C4-2B (cell line): Measurements from ENCODE around the gene FRMD4A.

Source experiments
- ZFX ChIP-seq: fragments of 450-650 bp; IDR thresholded peaks from 2 replicates; pipeline ENCODE4 v1.6.1; 2017
- TF ChIP-seq, protein P1 (sequence below): fragments of 450-650 bp; conservative IDR thresholded peaks from 2 replicates; pipeline ENCODE4 v1.5.1; 2017; ENCODE audit warnings: mild to moderate bottlenecking

DNA sequence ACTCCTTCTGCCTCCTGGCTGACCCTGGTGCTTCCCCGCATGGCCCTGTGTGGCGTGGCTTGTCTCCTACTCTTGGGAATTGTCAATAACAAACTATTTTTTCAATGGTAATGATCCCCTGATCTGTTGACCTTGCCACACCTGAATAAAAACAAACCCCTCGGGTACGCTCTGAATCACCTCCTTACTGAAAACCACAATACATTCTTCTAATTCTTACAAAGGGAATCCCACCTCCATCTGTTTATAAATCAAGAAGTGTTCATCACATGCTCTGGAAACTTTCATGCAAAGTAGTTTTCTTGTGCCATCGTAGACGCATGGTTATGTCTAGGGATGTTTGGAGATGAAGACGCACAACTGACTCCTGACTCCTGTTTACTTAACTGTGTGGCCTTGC is 245.8 kb downstream of the FRMD4A start:
- TF ChIP-seq, protein P1, sequence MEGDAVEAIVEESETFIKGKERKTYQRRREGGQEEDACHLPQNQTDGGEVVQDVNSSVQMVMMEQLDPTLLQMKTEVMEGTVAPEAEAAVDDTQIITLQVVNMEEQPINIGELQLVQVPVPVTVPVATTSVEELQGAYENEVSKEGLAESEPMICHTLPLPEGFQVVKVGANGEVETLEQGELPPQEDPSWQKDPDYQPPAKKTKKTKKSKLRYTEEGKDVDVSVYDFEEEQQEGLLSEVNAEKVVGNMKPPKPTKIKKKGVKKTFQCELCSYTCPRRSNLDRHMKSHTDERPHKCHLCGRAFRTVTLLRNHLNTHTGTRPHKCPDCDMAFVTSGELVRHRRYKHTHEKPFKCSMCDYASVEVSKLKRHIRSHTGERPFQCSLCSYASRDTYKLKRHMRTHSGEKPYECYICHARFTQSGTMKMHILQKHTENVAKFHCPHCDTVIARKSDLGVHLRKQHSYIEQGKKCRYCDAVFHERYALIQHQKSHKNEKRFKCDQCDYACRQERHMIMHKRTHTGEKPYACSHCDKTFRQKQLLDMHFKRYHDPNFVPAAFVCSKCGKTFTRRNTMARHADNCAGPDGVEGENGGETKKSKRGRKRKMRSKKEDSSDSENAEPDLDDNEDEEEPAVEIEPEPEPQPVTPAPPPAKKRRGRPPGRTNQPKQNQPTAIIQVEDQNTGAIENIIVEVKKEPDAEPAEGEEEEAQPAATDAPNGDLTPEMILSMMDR: no peak
- TF ChIP-seq ZFX: no peak
